ENCODE data around the gene CMTR1. TPM values are rescaled to one million over a fixed set of nuclear protein-coding genes. Genes with fewer than 3 reads are reported as not detected.

Gene CMTR1
- total RNA-seq, 2 experiments from 2014 or later, result 53.3 to 55.2 TPM

GRCh38 chr6:37516076-37516919 lies 83.3 kb downstream of the CMTR1 start:
- Mint-ChIP-seq H3K27me3 (no peaks in the 10 kb centered on the region), H3K36me3 (peaks cover 11% of the 10 kb centered on the region), H3K27ac (peak overlapping the region; percentile 100), H3K9me3 (no peaks in the 10 kb centered on the region), H3K4me1 (peaks cover 73% of the 10 kb centered on the region), H3K4me3 (peak overlapping the region; percentile 86)
- DNase-seq, result peak; percentile 91

- H3K36me3 Mint-ChIP-seq, result peaks cover 11% of the 10 kb centered on the region
- peak; percentile 41 for DNase-seq
Observed at GRCh38 chr6:37516920-37517405, 83.9 kb downstream of the CMTR1 start.

GRCh38 chr6:37517411-37517812 lies 84.4 kb downstream of the CMTR1 start:
- H3K27me3 Mint-ChIP-seq, result no peaks in the 10 kb centered on the region
- peaks cover 11% of the 10 kb centered on the region for H3K36me3 Mint-ChIP-seq
- peak overlapping the region; percentile 86 for H3K4me3 Mint-ChIP-seq
- peak; percentile 71 for DNase-seq
- H3K4me1 Mint-ChIP-seq, result peaks cover 81% of the 10 kb centered on the region
- H3K27ac Mint-ChIP-seq, result peak overlapping the region; percentile 100
- H3K9me3 Mint-ChIP-seq, result no peaks in the 10 kb centered on the region

More at GRCh38 chr6:37516920-37517405, 83.9 kb downstream of the CMTR1 start:
- Mint-ChIP-seq H3K9me3 (no peaks in the 10 kb centered on the region), H3K27me3 (no peaks in the 10 kb centered on the region), H3K27ac (peak overlapping the region; percentile 100), H3K4me3 (peak overlapping the region; percentile 86), H3K4me1 (peaks cover 77% of the 10 kb centered on the region)

GRCh38 chr6:37518116-37518515 lies 85.1 kb downstream of the CMTR1 start:
- no peaks in the 10 kb centered on the region for H3K9me3 Mint-ChIP-seq
- H3K27ac Mint-ChIP-seq, result peak overlapping the region; percentile 100
- peak overlapping the region; percentile 86 for H3K4me3 Mint-ChIP-seq
- no peak for DNase-seq
- peaks cover 79% of the 10 kb centered on the region for H3K4me1 Mint-ChIP-seq
- peaks cover 11% of the 10 kb centered on the region for H3K36me3 Mint-ChIP-seq
- H3K27me3 Mint-ChIP-seq, result no peaks in the 10 kb centered on the region

- Mint-ChIP-seq H3K27me3 (no peaks in the 10 kb centered on the region), H3K4me1 (peaks cover 67% of the 10 kb centered on the region), H3K9me3 (no peaks in the 10 kb centered on the region), H3K27ac (no peak overlapping the region), H3K36me3 (peaks cover 11% of the 10 kb centered on the region), H3K4me3 (no peak overlapping the region)
- DNase-seq, result no peak
Observed at GRCh38 chr6:37519461-37519860, 86.4 kb downstream of the CMTR1 start.

- Mint-ChIP-seq H3K4me1 (peaks cover 54% of the 10 kb centered on the region), H3K4me3 (no peak overlapping the region), H3K36me3 (peaks cover 11% of the 10 kb centered on the region)
Observed at GRCh38 chr6:37520926-37521325, 87.9 kb downstream of the CMTR1 start.

GRCh38 chr6:37521674-37522073 lies 88.7 kb downstream of the CMTR1 start:
- no peak for DNase-seq
- Mint-ChIP-seq H3K4me1 (peaks cover 48% of the 10 kb centered on the region), H3K36me3 (peaks cover 11% of the 10 kb centered on the region), H3K27me3 (no peaks in the 10 kb centered on the region), H3K4me3 (no peak overlapping the region), H3K9me3 (no peaks in the 10 kb centered on the region), H3K27ac (no peak overlapping the region)

More at GRCh38 chr6:37520926-37521325, 87.9 kb downstream of the CMTR1 start:
- Mint-ChIP-seq H3K27ac (no peak overlapping the region), H3K9me3 (no peaks in the 10 kb centered on the region), H3K27me3 (no peaks in the 10 kb centered on the region)
- DNase-seq, result no peak

GRCh38 chr6:37522836-37523235 lies 89.8 kb downstream of the CMTR1 start:
- H3K4me1 Mint-ChIP-seq, result peaks cover 37% of the 10 kb centered on the region
- peaks cover 11% of the 10 kb centered on the region for H3K36me3 Mint-ChIP-seq
- no peak for DNase-seq
- no peaks in the 10 kb centered on the region for H3K9me3 Mint-ChIP-seq
- H3K27ac Mint-ChIP-seq, result no peak overlapping the region
- no peaks in the 10 kb centered on the region for H3K27me3 Mint-ChIP-seq
- no peak overlapping the region for H3K4me3 Mint-ChIP-seq

GRCh38 chr6:37523412-37523811 lies 90.4 kb downstream of the CMTR1 start:
- Mint-ChIP-seq H3K27me3 (no peaks in the 10 kb centered on the region), H3K4me3 (no peak overlapping the region), H3K4me1 (peaks cover 31% of the 10 kb centered on the region), H3K36me3 (peaks cover 11% of the 10 kb centered on the region), H3K27ac (no peak overlapping the region), H3K9me3 (no peaks in the 10 kb centered on the region)
- DNase-seq, result no peak

GRCh38 chr6:37524025-37524969 lies 91.3 kb downstream of the CMTR1 start:
- Mint-ChIP-seq H3K36me3 (peaks cover 4% of the 10 kb centered on the region), H3K27me3 (no peaks in the 10 kb centered on the region), H3K27ac (no peak overlapping the region), H3K4me3 (no peak overlapping the region), H3K4me1 (peaks cover 22% of the 10 kb centered on the region), H3K9me3 (no peaks in the 10 kb centered on the region)
- no peak for DNase-seq

- Mint-ChIP-seq H3K4me3 (no peak overlapping the region), H3K4me1 (peaks cover 22% of the 10 kb centered on the region), H3K27ac (no peak overlapping the region), H3K36me3 (peaks cover 2% of the 10 kb centered on the region), H3K27me3 (no peaks in the 10 kb centered on the region), H3K9me3 (no peaks in the 10 kb centered on the region)
- DNase-seq, result no peak
Observed at GRCh38 chr6:37524970-37525318, 91.9 kb downstream of the CMTR1 start.

- no peak for DNase-seq
- peaks cover 19% of the 10 kb centered on the region for H3K4me1 Mint-ChIP-seq
- H3K36me3 Mint-ChIP-seq, result no peaks in the 10 kb centered on the region
- no peaks in the 10 kb centered on the region for H3K27me3 Mint-ChIP-seq
- H3K4me3 Mint-ChIP-seq, result no peak overlapping the region
- H3K9me3 Mint-ChIP-seq, result no peaks in the 10 kb centered on the region
- H3K27ac Mint-ChIP-seq, result no peak overlapping the region
Observed at GRCh38 chr6:37525460-37526357, 92.7 kb downstream of the CMTR1 start.

- Mint-ChIP-seq H3K4me1 (no peaks in the 10 kb centered on the region), H3K36me3 (no peaks in the 10 kb centered on the region), H3K27ac (no peak overlapping the region), H3K9me3 (no peaks in the 10 kb centered on the region), H3K27me3 (no peaks in the 10 kb centered on the region), H3K4me3 (no peak overlapping the region)
- no peak for DNase-seq
Observed at GRCh38 chr6:37528541-37528940, 95.5 kb downstream of the CMTR1 start.

- Mint-ChIP-seq H3K9me3 (no peaks in the 10 kb centered on the region), H3K4me3 (no peak overlapping the region), H3K27me3 (no peaks in the 10 kb centered on the region), H3K27ac (no peak overlapping the region), H3K36me3 (no peaks in the 10 kb centered on the region), H3K4me1 (peaks cover under 1% of the 10 kb centered on the region)
- no peak for DNase-seq
Observed at GRCh38 chr6:37530297-37530696, 97.3 kb downstream of the CMTR1 start.
